H9 (cell line): ENCODE results near the gene TAS1R1. TPM values are rescaled to one million over a fixed set of nuclear protein-coding genes. Genes with fewer than 3 reads are reported as not detected.
A peak's percentile ranks its signal among the peaks of the same experiment; 100 is the strongest.

Experiments
- DNase-seq: peaks from one replicate; pipeline ENCODE4 v3.0.0-alpha.2; 2017
- H2AFZ ChIP-seq: one replicate; pipeline ENCODE4 v1.6.1; 2013; ENCODE audit warnings: mild to moderate bottlenecking, low read length, control low read depth, moderate library complexity
- H2AK5ac ChIP-seq: 2 replicates; pipeline ENCODE4 v1.6.1; 2013; ENCODE audit warnings: low read length, control low read depth, mixed read lengths; ENCODE audit not compliant: insufficient read length
- H2BK120ac ChIP-seq: one replicate; pipeline ENCODE4 v1.6.1; 2013; ENCODE audit warnings: low read depth, mild to moderate bottlenecking, low read length, control low read depth, inconsistent platforms; ENCODE audit not compliant: poor library complexity, severe bottlenecking
- H2BK12ac ChIP-seq: 2 replicates; pipeline ENCODE4 v1.6.1; 2013; ENCODE audit warnings: low read length, control low read depth, mixed read lengths, low read depth; ENCODE audit not compliant: insufficient read length
- H2BK15ac ChIP-seq: 2 replicates; pipeline ENCODE4 v1.6.1; 2013; ENCODE audit warnings: low read depth, low read length, control low read depth
- H2BK20ac ChIP-seq: one replicate; pipeline ENCODE4 v1.6.1; 2013; ENCODE audit warnings: low read depth, mild to moderate bottlenecking, low read length, control low read depth, inconsistent platforms; ENCODE audit not compliant: poor library complexity, severe bottlenecking
- H2BK5ac ChIP-seq: 2 replicates; pipeline ENCODE4 v1.6.1; 2013; ENCODE audit warnings: low read length, control low read depth, mixed read lengths; ENCODE audit not compliant: insufficient read length
- H3K14ac ChIP-seq: 2 replicates; pipeline ENCODE4 v1.6.1; 2013; ENCODE audit warnings: low read length, control low read depth; ENCODE audit not compliant: insufficient read depth
- H3K18ac ChIP-seq: 2 replicates; pipeline ENCODE4 v1.6.1; 2013; ENCODE audit warnings: low read depth, mild to moderate bottlenecking, mixed read lengths, low read length, control low read depth; ENCODE audit not compliant: insufficient read length
- H3K23ac ChIP-seq: 2 replicates; pipeline ENCODE4 v1.6.1; 2013; ENCODE audit warnings: low read length, control low read depth, mixed read lengths, low read depth; ENCODE audit not compliant: insufficient read length
- H3K23me2 ChIP-seq: 2 replicates; pipeline ENCODE4 v1.6.1; 2013; ENCODE audit warnings: low read depth, mild to moderate bottlenecking, mixed read lengths, low read length, control low read depth; ENCODE audit not compliant: insufficient read length, poor library complexity, severe bottlenecking
- H3K27ac ChIP-seq: 2 replicates; pipeline ENCODE4 v1.5.1; 2013; ENCODE audit warnings: low read length, control low read depth, mixed read lengths, low read depth; ENCODE audit not compliant: insufficient read length
- H3K27me3 ChIP-seq: 2 replicates; pipeline ENCODE4 v1.6.1; 2013; ENCODE audit warnings: low read length, control low read depth, inconsistent platforms; ENCODE audit not compliant: insufficient read depth
- H3K4ac ChIP-seq: 2 replicates; pipeline ENCODE4 v1.6.1; 2013; ENCODE audit warnings: low read depth, mild to moderate bottlenecking, control low read depth, inconsistent platforms, low read length, moderate library complexity
- H3K4me1 ChIP-seq: 2 replicates; pipeline ENCODE4 v1.6.1; 2013; ENCODE audit warnings: low read length, control low read depth, inconsistent platforms; ENCODE audit not compliant: insufficient read depth
- H3K4me2 ChIP-seq: 2 replicates; pipeline ENCODE4 v1.6.1; 2013; ENCODE audit warnings: low read length, control low read depth, mixed read lengths; ENCODE audit not compliant: insufficient read length, insufficient read depth
- H3K56ac ChIP-seq: 2 replicates; pipeline ENCODE4 v1.6.1; 2013; ENCODE audit warnings: low read depth, mild to moderate bottlenecking, mixed read lengths, low read length, control low read depth; ENCODE audit not compliant: insufficient read length
- H3K79me1 ChIP-seq: 2 replicates; pipeline ENCODE4 v1.6.1; 2013; ENCODE audit warnings: low read depth, mild to moderate bottlenecking, moderate library complexity, low read length, control low read depth, inconsistent platforms; ENCODE audit not compliant: insufficient read depth, poor library complexity, severe bottlenecking
- H3K79me2 ChIP-seq: 2 replicates; pipeline ENCODE4 v1.6.1; 2013; ENCODE audit warnings: low read length, control low read depth, inconsistent platforms; ENCODE audit not compliant: insufficient read depth
- H3K9ac ChIP-seq: 2 replicates; pipeline ENCODE4 v1.6.1; 2013; ENCODE audit warnings: low read length, control low read depth, mixed read lengths; ENCODE audit not compliant: insufficient read length; ENCODE audit errors: extremely low read depth
- H3K9me3 ChIP-seq: one replicate; pipeline ENCODE4 v1.6.1; 2013; ENCODE audit warnings: low read depth, low read length, inconsistent platforms; ENCODE audit not compliant: control insufficient read depth
- H3T11ph ChIP-seq: one replicate; pipeline ENCODE4 v1.6.1; 2013; ENCODE audit warnings: mild to moderate bottlenecking, low read length, control low read depth, inconsistent platforms
- H4K20me1 ChIP-seq: one replicate; pipeline ENCODE4 v1.6.1; 2013; ENCODE audit not compliant: control insufficient read depth, insufficient read length, insufficient read depth
- H4K5ac ChIP-seq: 2 replicates; pipeline ENCODE4 v1.6.1; 2013; ENCODE audit warnings: low read depth, mild to moderate bottlenecking, mixed read lengths, low read length, control low read depth; ENCODE audit not compliant: insufficient read length
- H4K8ac ChIP-seq: replicated peaks from 2 replicates; pipeline ENCODE4 v1.6.1; 2013; ENCODE audit warnings: low read length, control low read depth, mixed read lengths, low read depth; ENCODE audit not compliant: insufficient read length
- H4K91ac ChIP-seq: 2 replicates; pipeline ENCODE4 v1.6.1; 2013; ENCODE audit warnings: low read depth, mild to moderate bottlenecking, moderate library complexity, mixed read lengths, low read length, control low read depth; ENCODE audit not compliant: insufficient read length
- H3K27ac Mint-ChIP-seq, 3 experiments: 2 replicates in 2 of 3; 3 replicates in 1 of 3; pipeline ENCODE4 v1.8.0; 2020 to 2021; ENCODE audit warnings: mixed read lengths in 3 of 3, mild to moderate bottlenecking in 1 of 3, moderate library complexity in 1 of 3
- H3K27me3 Mint-ChIP-seq: 2 replicates; pipeline ENCODE4 v1.8.0; 2021; ENCODE audit warnings: low read depth, mild to moderate bottlenecking, moderate library complexity, mixed read lengths
- H3K36me3 Mint-ChIP-seq, 3 experiments: 2 replicates in 2 of 3; 3 replicates in 1 of 3; pipeline ENCODE4 v1.8.0; 2020 to 2021; ENCODE audit warnings: low read depth in 3 of 3, mixed read lengths in 3 of 3; ENCODE audit not compliant: insufficient read depth in 1 of 3
- H3K4me1 Mint-ChIP-seq, 2 experiments: 2 replicates each; pipeline ENCODE4 v1.8.0; 2020; ENCODE audit warnings: mixed read lengths in 2 of 2
- H3K4me3 Mint-ChIP-seq, 2 experiments: 2 replicates in 1 of 2; 3 replicates in 1 of 2; pipeline ENCODE4 v1.8.0; 2020 to 2021; ENCODE audit warnings: mild to moderate bottlenecking in 2 of 2, mixed read lengths in 2 of 2, moderate library complexity in 1 of 2
- H3K9me3 Mint-ChIP-seq, 2 experiments: 2 replicates in 1 of 2; 3 replicates in 1 of 2; pipeline ENCODE4 v1.8.0; 2020; ENCODE audit warnings: mild to moderate bottlenecking in 2 of 2, mixed read lengths in 2 of 2, moderate library complexity in 1 of 2
- CTCF ChIP-seq: fragments of 200-600 bp; sonication (generic); conservative IDR thresholded peaks from 3 replicates; pipeline ENCODE4 v1.8.0; 2021; ENCODE audit warnings: antibody characterized with exemption, mild to moderate bottlenecking
- WGBS: extraction: QIAGEN DNeasy Blood & Tissue Kit; methylation state at CpG from one replicate; pipeline ENCODE4 v1.1.7; 2013; ENCODE audit warnings: missing lambda C conversion rate, low lambda C conversion rate, mixed read lengths; ENCODE audit not compliant: insufficient read length; ENCODE audit errors: extremely low coverage; 5-methylcytosine and 5-hydroxymethylcytosine counted together
- long read RNA-seq: library from polyadenylated mRNA; unstranded; transcript quantifications from one replicate; pipeline ENCODE4 v2.0.0, GENCODE V29; 2020
- total RNA-seq: library from RNA; stranded (reverse); gene quantifications from 2 replicates; pipeline ENCODE4 v1.2.1, GENCODE V29; 2021

Gene TAS1R1
- not detected in 2 replicates for total RNA-seq
- long read RNA-seq, result 0 reads

GRCh38 chr1:6554907-6555778 lies at the start of gene TAS1R1:
Gene TAS1R1, plus strand, starts transcription at chr1:6555307. Its CDS starts 67 bp downstream, at chr1:6555374.
- H3K9ac ChIP-seq, result peak within 1 kb of the TSS; percentile 81
- H2BK120ac ChIP-seq, result no peak within 1 kb of the TSS
- H3K27ac ChIP-seq, result no peak within 1 kb of the TSS
- no peaks in the 10 kb centered on the region for H3K9me3 ChIP-seq
- no peak within 1 kb of the TSS for H3K56ac ChIP-seq
- no peaks in the 10 kb centered on the region for H4K20me1 ChIP-seq
- H3K18ac ChIP-seq, result no peak within 1 kb of the TSS
- no peak within 1 kb of the TSS for H4K5ac ChIP-seq
- no peak within 1 kb of the TSS for H3K27ac Mint-ChIP-seq
- peaks cover 9 to 12% of the 10 kb centered on the region in 2 experiments for H3K4me1 Mint-ChIP-seq
- H3K4me1 ChIP-seq, result 0 out of 2 replicates have a peak, but pooled peaks cover 2% of the 10 kb centered on the region
- H3K4ac ChIP-seq, result no peak within 1 kb of the TSS
- no peak for TF ChIP-seq CTCF
- H3K4me3 Mint-ChIP-seq, result peak within 1 kb of the TSS; percentile 80 to 90
- no peak within 1 kb of the TSS for H2BK20ac ChIP-seq
- peak within 1 kb of the TSS; percentile 78 for H2AFZ ChIP-seq
- H3T11ph ChIP-seq, result no peak within 1 kb of the TSS
- no peak within 1 kb of the TSS for H2AK5ac ChIP-seq
- no peaks in the 10 kb centered on the region for H3K9me3 Mint-ChIP-seq
- H3K23ac ChIP-seq, result no peak within 1 kb of the TSS
- peak within 1 kb of the TSS; percentile 91 for H3K4me2 ChIP-seq
- H3K27me3 Mint-ChIP-seq, result no peaks in the 10 kb centered on the region; the same call in none of the 2 replicates
- H2BK15ac ChIP-seq, result no peak within 1 kb of the TSS
- H3K14ac ChIP-seq, result peak within 1 kb of the TSS; percentile 84
- DNase-seq, result no peak
- H3K79me1 ChIP-seq, result peaks cover 6% of the 10 kb centered on the region
- H2BK5ac ChIP-seq, result no peak within 1 kb of the TSS
- no peak within 1 kb of the TSS for H4K91ac ChIP-seq
- peaks cover 7% of the 10 kb centered on the region; the same call in 1 of the 2 replicates for H3K79me2 ChIP-seq
- no peaks in the 10 kb centered on the region for H3K27me3 ChIP-seq
- WGBS, result no CpG with 5 or more reads among the region's 19 CpGs
- H3K23me2 ChIP-seq, result peaks cover 6% of the 10 kb centered on the region
- H4K8ac ChIP-seq, result no peak within 1 kb of the TSS
- H3K36me3 Mint-ChIP-seq, result peaks cover 5 to 13% (median 10%) of the 10 kb centered on the region in 3 experiments; a peak in 6 of 7 replicates
- H2BK12ac ChIP-seq, result no peak within 1 kb of the TSS
